HCT116 (cell line): Measurements from ENCODE around the gene HSD3B2. TPM values are rescaled to one million over a fixed set of nuclear protein-coding genes. Genes with fewer than 3 reads are reported as not detected.
"Not testable (repeated sequence)": the region's sequence is repeated elsewhere in the genome, so short reads cannot be mapped to it uniquely, and the experiment has no call there.

Experiments used
- ATAC-seq: fragments of 200-7000 bp; cut with Tn5 transposase; 2 replicates; pipeline ENCODE4 v1.9.1; 2020; ENCODE audit warnings: mild to moderate bottlenecking, moderate library complexity
- BruUV-seq: library from RNA; stranded (reverse); fragments of 400-500 nt; replicated peaks from 2 replicates; lab custom pipeline; 2021; lab: Mats Ljungman, UMichigan
- CTCF ChIA-PET: fragments of 300-600 bp; sonication (Branson Sonifier 250); formaldehyde crosslinking; loops from one replicate; lab custom pipeline; 2021; ENCODE audit warnings: antibody characterized with exemption; lab: Charles Lee
- POLR2A ChIA-PET: fragments of 300-600, 350-600 bp; sonication (Branson Sonifier 250); formaldehyde crosslinking; loops from one replicate; lab custom pipeline; 2021; ENCODE audit warnings: antibody characterized with exemption; lab: Charles Lee
- RAD21 ChIA-PET, 2 experiments: fragments of 300-600 bp; sonication (Branson Sonifier 250); formaldehyde crosslinking; loops; one replicate each; lab custom pipeline; 2023; ENCODE audit warnings: low total read pairs in 2 of 2; ENCODE audit not compliant: uncharacterized antibody in 2 of 2, unreplicated experiment in 2 of 2, low non-redundant PET in 1 of 2; lab: Charles Lee
- DNase-seq: peaks from one replicate; pipeline ENCODE4 v3.0.0-alpha.2; 2010; ENCODE audit warnings: low read depth, low spot score
- H2AFZ ChIP-seq: fragments of 200-600 bp; shearing (Covaris generic), sonication (generic); 2 replicates; pipeline ENCODE4 v1.6.1; 2017; ENCODE audit warnings: low read depth, mixed run types, mixed read lengths, antibody characterized with exemption, low read length; ENCODE audit not compliant: poor library complexity, severe bottlenecking
- H3K27ac ChIP-seq: 2 replicates; pipeline ENCODE4 v1.5.1; 2012; ENCODE audit warnings: low read depth, low read length
- H3K27me3 ChIP-seq: fragments of 200-600 bp; sonication (generic); 2 replicates; pipeline ENCODE4 v1.6.1; 2016; ENCODE audit warnings: mixed run types, low read length, mixed read lengths; ENCODE audit not compliant: insufficient read depth
- H3K36me3 ChIP-seq, 2 experiments: fragments of 200-500 bp in 1 of 2; fragments of 200-600 bp in 1 of 2; sonication (Bioruptor generic) in 1 of 2; sonication (generic) in 1 of 2; 2 replicates each; pipeline versions ENCODE4 v1.5.1 to v1.6.1; 2014 to 2016; ENCODE audit warnings: low read length in 2 of 2, inconsistent platforms in 1 of 2, mixed read lengths in 1 of 2, mixed run types in 1 of 2; ENCODE audit not compliant: insufficient read depth in 2 of 2, control insufficient read depth in 1 of 2
- H3K4me1 ChIP-seq, 2 experiments: fragments of 200-600 bp in 1 of 2; sonication (generic) in 1 of 2; 2 replicates each; pipeline versions ENCODE4 v1.5.1 to v1.6.1; 2012 to 2017; ENCODE audit warnings: low read length in 2 of 2, inconsistent platforms in 1 of 2, mild to moderate bottlenecking in 1 of 2, mixed read lengths in 1 of 2, mixed run types in 1 of 2, moderate library complexity in 1 of 2; ENCODE audit not compliant: insufficient read depth in 2 of 2, control insufficient read depth in 1 of 2
- H3K4me2 ChIP-seq: fragments of 200-600 bp; sonication (generic); 2 replicates; pipeline ENCODE4 v1.6.1; 2017; ENCODE audit warnings: mixed run types, low read length, mixed read lengths
- H3K4me3 ChIP-seq, 2 experiments: fragments of 200-600 bp in 1 of 2; sonication (generic) in 1 of 2; replicated peaks in 1 of 2; 2 replicates each; pipeline ENCODE4 v1.5.1; 2011 to 2016; ENCODE audit warnings: low read length in 2 of 2, control low read depth in 1 of 2, low read depth in 1 of 2, mild to moderate bottlenecking in 1 of 2, mixed read lengths in 1 of 2, mixed run types in 1 of 2
- H3K79me2 ChIP-seq: fragments of 200-600 bp; sonication (generic); 2 replicates; pipeline ENCODE4 v1.6.1; 2017; ENCODE audit warnings: mild to moderate bottlenecking, mixed run types, low read length, moderate library complexity, mixed read lengths; ENCODE audit not compliant: insufficient read depth
- H3K9ac ChIP-seq: fragments of 200-600 bp; sonication (generic); 2 replicates; pipeline ENCODE4 v1.6.1; 2016; ENCODE audit warnings: low read length, mixed read lengths
- H3K9me2 ChIP-seq: fragments of 200-600 bp; sonication (generic), shearing (Covaris generic); 2 replicates; pipeline ENCODE4 v1.6.1; 2017; ENCODE audit warnings: mixed run types, mild to moderate bottlenecking, moderate library complexity; ENCODE audit not compliant: insufficient read depth
- H3K9me3 ChIP-seq, 2 experiments: fragments of 200-500 bp in 1 of 2; fragments of 200-600 bp in 1 of 2; sonication (Bioruptor generic) in 1 of 2; sonication (generic) in 1 of 2; 2 replicates each; pipeline ENCODE4 v1.6.1; 2014 to 2017; ENCODE audit warnings: low read length in 2 of 2, mixed read lengths in 2 of 2, inconsistent platforms in 1 of 2, low read depth in 1 of 2, mild to moderate bottlenecking in 1 of 2, mixed run types in 1 of 2, moderate library complexity in 1 of 2; ENCODE audit not compliant: control insufficient read depth in 1 of 2, insufficient read depth in 1 of 2
- H4K20me1 ChIP-seq: fragments of 200-600 bp; sonication (generic), shearing (Covaris generic); 2 replicates; pipeline ENCODE4 v1.6.1; 2017; ENCODE audit warnings: mixed run types, mild to moderate bottlenecking, moderate library complexity; ENCODE audit not compliant: insufficient read depth
- CBX3 ChIP-seq: IDR thresholded peaks from 2 replicates; pipeline ENCODE4 v1.6.1; 2012; ENCODE audit warnings: low read depth
- CEBPB ChIP-seq: IDR thresholded peaks from 2 replicates; pipeline ENCODE4 v1.6.1; 2012; ENCODE audit warnings: low read depth
- FOSL1 ChIP-seq: IDR thresholded peaks from 2 replicates; pipeline ENCODE4 v1.6.1; 2012; ENCODE audit warnings: low read depth
- REST ChIP-seq: IDR thresholded peaks from 2 replicates; pipeline ENCODE4 v1.6.1; 2012; ENCODE audit warnings: low read depth
- SRF ChIP-seq: IDR thresholded peaks from 2 replicates; pipeline ENCODE4 v1.6.1; 2012; ENCODE audit warnings: low read depth
- ZBTB33 ChIP-seq: IDR thresholded peaks from 2 replicates; pipeline ENCODE4 v1.6.1; 2011; ENCODE audit warnings: mild to moderate bottlenecking, low read length, moderate library complexity; ENCODE audit not compliant: insufficient replicate concordance; ENCODE audit errors: extremely low read depth
- ZFX ChIP-seq: fragments of 450-650 bp; IDR thresholded peaks from 2 replicates; pipeline ENCODE4 v1.6.1; 2017
- ZNF274 ChIP-seq: fragments of 200-500 bp; sonication (Bioruptor generic); IDR thresholded peaks from 2 replicates; pipeline ENCODE4 v1.6.1; 2014; ENCODE audit warnings: mild to moderate bottlenecking, low read depth, low read length, inconsistent platforms
- intact Hi-C: fragments of 100-400 bp; cut with micrococcal nuclease; formaldehyde crosslinking; loops from 2 replicates; pipeline ENCODE4 v1.10.0; 2022
- total RNA-seq: library from RNA; stranded (reverse); gene quantifications from one replicate; pipeline ENCODE4 v1.2.1, GENCODE V29; 2021; ENCODE audit not compliant: unreplicated experiment
- TF ChIP-seq, protein P1 (sequence below): IDR thresholded peaks from 2 replicates; pipeline ENCODE4 v1.6.1; 2012

The HSD3B2 gene
- total RNA-seq, 1 experiment from 2014 or later, result 1.4 TPM

DNA sequence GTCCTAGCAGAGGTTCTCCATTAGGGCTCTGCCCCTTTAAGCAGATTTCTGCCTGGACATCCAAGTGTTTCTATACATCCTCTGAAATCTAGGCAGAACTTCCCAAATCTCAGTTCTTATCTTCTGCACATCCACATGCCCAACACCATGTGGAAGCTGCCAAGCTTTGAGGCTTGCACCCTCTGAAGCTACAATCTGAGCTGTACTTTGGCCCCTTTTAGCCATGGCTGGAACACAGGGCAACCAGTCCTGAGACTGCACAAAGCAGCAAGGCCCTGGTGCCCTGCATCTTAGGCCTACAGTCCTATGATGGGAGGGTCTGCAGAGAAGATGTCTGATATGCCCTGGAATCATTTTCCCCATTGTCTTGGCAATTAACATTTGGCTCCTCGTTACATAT, 38.4 kb upstream of the HSD3B2 start:
- Histone ChIP-seq H3K27me3 (no peaks in the 10 kb centered on the region), H4K20me1 (no peaks in the 10 kb centered on the region), H3K27ac (no peak overlapping the region), H3K9ac (no peak overlapping the region), H3K9me2 (no peaks in the 10 kb centered on the region), H3K9me3 (no peaks in the 10 kb centered on the region), H3K4me2 (no peak overlapping the region), H3K4me1 (peaks cover 0 to 8% of the 10 kb centered on the region in 2 experiments; a peak in 1 of 4 replicates), H3K36me3 (no peaks in the 10 kb centered on the region), H3K4me3 (no peak overlapping the region), H2AFZ (no peak overlapping the region), H3K79me2 (no peaks in the 10 kb centered on the region)
- DNase-seq (no peak), ATAC-seq (no peak)
- BruUV-seq, result no TSS peak
- ChIA-PET POLR2A (no interaction called here), CTCF (no interaction called here), RAD21 (no interaction called here)
- intact Hi-C loops, result no loop called here
- TF ChIP-seq ZFX (no peak), CBX3 (no peak), FOSL1 (no peak), CEBPB (no peak)

DNA sequence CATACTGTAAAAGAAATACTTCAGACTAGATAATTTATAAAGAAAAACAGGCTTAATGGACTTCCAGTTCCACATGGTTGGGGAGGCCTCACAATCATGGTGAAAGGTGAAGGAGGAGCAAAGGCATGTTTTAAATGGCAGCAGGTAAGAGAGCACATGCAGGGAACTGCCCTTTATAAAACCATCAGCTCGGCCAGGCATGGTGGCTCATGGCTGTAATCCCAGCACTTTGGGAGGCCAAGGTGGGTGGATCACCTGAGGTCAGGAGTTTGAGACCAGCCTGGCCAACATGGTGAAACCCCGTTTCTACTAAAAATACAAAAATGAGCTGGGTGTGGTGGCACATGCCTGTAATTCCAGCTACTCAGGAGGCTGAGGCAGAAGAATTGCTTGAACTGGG, 37.4 kb upstream of the HSD3B2 start:
- H3K4me1 ChIP-seq, H2AFZ ChIP-seq, H3K27ac ChIP-seq, CTCF ChIA-PET, RAD21 ChIA-PET, H3K9ac ChIP-seq, H3K4me3 ChIP-seq, BruUV-seq, H4K20me1 ChIP-seq, H3K79me2 ChIP-seq, H3K9me2 ChIP-seq, H3K27me3 ChIP-seq, H3K4me2 ChIP-seq, DNase-seq, POLR2A ChIA-PET, intact Hi-C loops, H3K36me3 ChIP-seq, H3K9me3 ChIP-seq, ATAC-seq: not testable (repeated sequence)

DNA sequence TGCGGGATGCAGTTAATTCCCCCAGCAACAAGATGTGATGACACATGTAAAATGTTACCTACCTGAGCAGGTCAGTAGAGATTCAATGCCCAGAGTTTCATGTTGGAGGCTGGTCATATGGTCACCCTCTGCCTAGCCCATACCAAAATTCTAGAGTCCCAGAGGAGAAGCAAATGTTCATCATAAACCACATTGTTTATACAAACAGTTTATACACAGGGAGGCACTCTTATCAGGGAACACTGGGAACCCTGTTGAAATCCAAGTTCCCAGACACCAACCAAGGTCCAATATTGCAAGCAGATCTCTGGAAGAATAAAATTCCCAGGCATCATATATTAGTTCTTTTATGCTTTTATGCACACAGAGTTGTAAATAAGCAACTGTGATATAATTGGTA, 35.8 kb upstream of the HSD3B2 start:
- H3K27ac ChIP-seq, result no peak overlapping the region
- H4K20me1 ChIP-seq, result no peaks in the 10 kb centered on the region
- no peak for ATAC-seq
- peaks cover 0 to 4% of the 10 kb centered on the region in 2 experiments; a peak in 1 of 4 replicates for H3K4me1 ChIP-seq
- ChIA-PET POLR2A (no interaction called here), CTCF (no interaction called here), RAD21 (no interaction called here)
- no peak overlapping the region for H2AFZ ChIP-seq
- H3K36me3 ChIP-seq, result no peaks in the 10 kb centered on the region
- no peaks in the 10 kb centered on the region for H3K79me2 ChIP-seq
- intact Hi-C loops, result no loop called here
- H3K9me2 ChIP-seq, result no peaks in the 10 kb centered on the region
- H3K27me3 ChIP-seq, result no peaks in the 10 kb centered on the region
- H3K4me3 ChIP-seq, result no peak overlapping the region
- H3K4me2 ChIP-seq, result no peak overlapping the region
- no peaks in the 10 kb centered on the region for H3K9me3 ChIP-seq
- no peak overlapping the region for H3K9ac ChIP-seq
- DNase-seq, result no peak
- BruUV-seq, result no TSS peak
- TF ChIP-seq REST (no peak), SRF (no peak), ZBTB33 (no peak), ZNF274 (no peak)
- TF ChIP-seq, protein P1, sequence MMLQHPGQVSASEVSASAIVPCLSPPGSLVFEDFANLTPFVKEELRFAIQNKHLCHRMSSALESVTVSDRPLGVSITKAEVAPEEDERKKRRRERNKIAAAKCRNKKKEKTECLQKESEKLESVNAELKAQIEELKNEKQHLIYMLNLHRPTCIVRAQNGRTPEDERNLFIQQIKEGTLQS, result no peak
